Measurements from ENCODE around the gene OTOGL.
"Not testable (repeated sequence)": the region's sequence is repeated elsewhere in the genome, so short reads cannot be mapped to it uniquely, and the experiment has no call there.

Gene OTOGL

GRCh38 chr12:80269803-80270552, 170.6 kb downstream of the OTOGL start:
- peak in 1 of 51 donors; percentile 28 for DNase-seq

GRCh38 chr12:80271780-80272179, 172.4 kb downstream of the OTOGL start:
- no peak for DNase-seq

- DNase-seq, result no peak
Measured at GRCh38 chr12:80272387-80272915, 173.1 kb downstream of the OTOGL start.

GRCh38 chr12:80273144-80273543, 173.8 kb downstream of the OTOGL start:
- DNase-seq, result no peak

GRCh38 chr12:80277732-80278131, 178.4 kb downstream of the OTOGL start:
- no peak for DNase-seq

- no peak for DNase-seq
Measured at GRCh38 chr12:80282226-80282625, 182.9 kb downstream of the OTOGL start.

GRCh38 chr12:80282761-80283160, 183.4 kb downstream of the OTOGL start:
- no peak for DNase-seq

GRCh38 chr12:80291108-80291754, 191.9 kb downstream of the OTOGL start:
- no peak for DNase-seq

GRCh38 chr12:80293347-80293746, 194.0 kb downstream of the OTOGL start:
- no peak for DNase-seq

GRCh38 chr12:80293759-80294158, 194.4 kb downstream of the OTOGL start:
- no peak for DNase-seq

GRCh38 chr12:80299219-80299618, 199.9 kb downstream of the OTOGL start:
- no peak for DNase-seq

GRCh38 chr12:80299976-80300375, 200.6 kb downstream of the OTOGL start:
- no peak for DNase-seq

- not testable (repeated sequence) for DNase-seq
Measured at GRCh38 chr12:80307436-80307835, 208.1 kb downstream of the OTOGL start.

GRCh38 chr12:80313209-80313608, 213.9 kb downstream of the OTOGL start:
- DNase-seq, result no peak

GRCh38 chr12:80314741-80315140, 215.4 kb downstream of the OTOGL start:
- no peak for DNase-seq

GRCh38 chr12:80316222-80316621, 216.9 kb downstream of the OTOGL start:
- no peak for DNase-seq

GRCh38 chr12:80317307-80317706, 218.0 kb downstream of the OTOGL start:
- no peak for DNase-seq

GRCh38 chr12:80317899-80318298, 218.6 kb downstream of the OTOGL start:
- DNase-seq, result no peak

- no peak for DNase-seq
Measured at GRCh38 chr12:80320121-80320678, 220.9 kb downstream of the OTOGL start.

GRCh38 chr12:80321653-80322052, 222.3 kb downstream of the OTOGL start:
- DNase-seq, result peak in 1 of 51 donors; percentile 10

GRCh38 chr12:80325167-80325959, 226.0 kb downstream of the OTOGL start:
- DNase-seq, result no peak

GRCh38 chr12:80332827-80333226, 233.5 kb downstream of the OTOGL start:
- no peak for DNase-seq

All from hypothalamus (tissue), 51 donors.